ENCODE measurements around the gene ZBTB48.
"Not testable (repeated sequence)": the region's sequence is repeated elsewhere in the genome, so short reads cannot be mapped to it uniquely, and the experiment has no call there.

ZBTB48 gene

DNA sequence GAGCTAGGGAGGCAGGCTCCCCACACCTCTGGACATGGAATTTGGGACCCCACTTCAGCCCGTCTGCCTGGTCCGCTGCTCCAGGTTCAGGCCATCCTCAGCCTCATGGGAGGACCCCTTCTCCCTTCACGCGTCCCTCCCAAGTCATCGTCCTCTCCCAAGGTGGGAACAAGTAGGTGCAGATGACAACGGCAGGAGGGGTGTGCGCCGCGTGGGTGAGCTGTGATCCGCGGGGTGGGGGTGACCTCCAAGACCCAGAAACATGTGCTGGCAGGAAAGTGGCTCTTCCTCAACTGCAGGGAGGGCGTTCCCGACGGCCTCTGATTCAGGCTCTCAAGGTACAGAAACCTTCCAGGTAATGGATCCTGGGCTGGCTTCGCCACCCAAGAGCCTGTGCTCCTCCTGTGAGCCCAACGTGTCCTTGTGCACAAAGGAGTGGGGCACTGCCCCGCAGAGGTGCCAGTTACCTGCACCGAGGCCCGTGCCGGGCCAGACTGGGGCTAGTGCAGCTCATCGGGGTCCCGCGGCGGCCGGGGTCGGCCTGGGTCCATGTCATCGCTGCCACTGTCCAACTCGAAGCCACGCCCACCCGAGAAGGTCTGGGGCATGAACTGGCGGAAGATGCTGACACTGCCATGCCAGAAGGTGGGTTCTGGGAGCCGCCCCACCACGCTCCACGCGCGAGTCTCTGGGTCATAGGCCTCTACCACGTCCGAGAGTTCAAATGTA lies 13.2 kb downstream of the ZBTB48 start:
- H3K4me1 ChIP-seq (ENCODE audit: control insufficient read depth, insufficient read depth, low read length), result peaks cover 43% of the 10 kb centered on the region
- peak overlapping the region; percentile 24 for H3K27ac ChIP-seq (ENCODE audit: low read length)
- H3K27me3 ChIP-seq (ENCODE audit: control insufficient read depth in 1 of 2, insufficient read depth in 2 of 2, low read length in 2 of 2), result no peaks in the 10 kb centered on the region
- no peaks in the 10 kb centered on the region for H3K9me3 ChIP-seq (ENCODE audit: control insufficient read depth in 2 of 2, low read length in 2 of 2)
- peaks cover 60 to 78% of the 10 kb centered on the region in 2 donors for H3K36me3 ChIP-seq (ENCODE audit: control insufficient read depth in 2 of 2, insufficient read depth in 2 of 2, low read length in 2 of 2)
- H3K9ac ChIP-seq (ENCODE audit: low read length in 2 of 2), result peak overlapping the region in 1 of 2 donors; percentile 13
- no peak overlapping the region for H3K4me3 ChIP-seq (ENCODE audit: low read length in 2 of 2)

DNA sequence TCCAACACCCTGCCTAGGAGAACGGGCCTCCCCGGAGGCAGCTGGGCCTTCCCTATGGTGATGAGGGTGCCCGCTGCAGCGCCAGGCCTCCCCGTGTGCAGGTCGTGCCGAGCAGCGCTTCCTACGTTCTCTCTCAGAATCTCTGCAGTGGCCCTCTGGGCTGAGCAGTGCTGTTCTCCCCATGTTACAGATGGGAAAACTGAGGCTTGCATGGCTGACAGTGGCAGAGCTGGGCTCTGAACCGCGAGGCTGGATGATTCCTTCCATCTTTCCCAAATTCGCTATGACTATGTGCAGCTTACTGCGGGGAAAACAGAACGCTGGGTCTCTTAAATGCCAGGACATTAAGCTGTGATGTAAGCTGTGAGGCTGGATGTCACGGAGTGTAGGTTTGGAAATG lies 14.0 kb downstream of the ZBTB48 start:
- Histone ChIP-seq H3K4me1 (ENCODE audit: control insufficient read depth, insufficient read depth, low read length) (peaks cover 41% of the 10 kb centered on the region), H3K27me3 (ENCODE audit: control insufficient read depth in 1 of 2, insufficient read depth in 2 of 2, low read length in 2 of 2) (no peaks in the 10 kb centered on the region), H3K36me3 (ENCODE audit: control insufficient read depth in 2 of 2, insufficient read depth in 2 of 2, low read length in 2 of 2) (peaks cover 62 to 75% of the 10 kb centered on the region in 2 donors), H3K9ac (ENCODE audit: low read length in 2 of 2) (no peak overlapping the region), H3K9me3 (ENCODE audit: control insufficient read depth in 2 of 2, low read length in 2 of 2) (no peaks in the 10 kb centered on the region), H3K4me3 (ENCODE audit: low read length in 2 of 2) (no peak overlapping the region), H3K27ac (ENCODE audit: low read length) (no peak overlapping the region)

- Histone ChIP-seq H3K36me3 (ENCODE audit: control insufficient read depth in 2 of 2, insufficient read depth in 2 of 2, low read length in 2 of 2) (peaks cover 57 to 67% of the 10 kb centered on the region in 2 donors), H3K4me3 (ENCODE audit: low read length in 2 of 2) (no peak overlapping the region)
Measured at GRCh38 chr1:6594977-6595740, 15.4 kb downstream of the ZBTB48 start.

GRCh38 chr1:6596351-6596750 lies 16.6 kb downstream of the ZBTB48 start:
- no peak overlapping the region for H3K27ac ChIP-seq (ENCODE audit: low read length)
- peak overlapping the region; percentile 21 to 36 for H3K9ac ChIP-seq (ENCODE audit: low read length in 2 of 2)
- peaks cover 52 to 59% of the 10 kb centered on the region in 2 donors for H3K36me3 ChIP-seq (ENCODE audit: control insufficient read depth in 2 of 2, insufficient read depth in 2 of 2, low read length in 2 of 2)
- no peaks in the 10 kb centered on the region for H3K9me3 ChIP-seq (ENCODE audit: control insufficient read depth in 2 of 2, low read length in 2 of 2)
- H3K27me3 ChIP-seq (ENCODE audit: control insufficient read depth in 1 of 2, insufficient read depth in 2 of 2, low read length in 2 of 2), result no peaks in the 10 kb centered on the region
- peaks cover 57% of the 10 kb centered on the region for H3K4me1 ChIP-seq (ENCODE audit: control insufficient read depth, insufficient read depth, low read length)
- peak overlapping the region; percentile 32 to 52 for H3K4me3 ChIP-seq (ENCODE audit: low read length in 2 of 2)

More at GRCh38 chr1:6594977-6595740, 15.4 kb downstream of the ZBTB48 start:
- Histone ChIP-seq H3K27ac (ENCODE audit: low read length) (no peak overlapping the region), H3K9me3 (ENCODE audit: control insufficient read depth in 2 of 2, low read length in 2 of 2) (no peaks in the 10 kb centered on the region), H3K9ac (ENCODE audit: low read length in 2 of 2) (no peak overlapping the region), H3K4me1 (ENCODE audit: control insufficient read depth, insufficient read depth, low read length) (peaks cover 53% of the 10 kb centered on the region), H3K27me3 (ENCODE audit: control insufficient read depth in 1 of 2, insufficient read depth in 2 of 2, low read length in 2 of 2) (no peaks in the 10 kb centered on the region)

DNA sequence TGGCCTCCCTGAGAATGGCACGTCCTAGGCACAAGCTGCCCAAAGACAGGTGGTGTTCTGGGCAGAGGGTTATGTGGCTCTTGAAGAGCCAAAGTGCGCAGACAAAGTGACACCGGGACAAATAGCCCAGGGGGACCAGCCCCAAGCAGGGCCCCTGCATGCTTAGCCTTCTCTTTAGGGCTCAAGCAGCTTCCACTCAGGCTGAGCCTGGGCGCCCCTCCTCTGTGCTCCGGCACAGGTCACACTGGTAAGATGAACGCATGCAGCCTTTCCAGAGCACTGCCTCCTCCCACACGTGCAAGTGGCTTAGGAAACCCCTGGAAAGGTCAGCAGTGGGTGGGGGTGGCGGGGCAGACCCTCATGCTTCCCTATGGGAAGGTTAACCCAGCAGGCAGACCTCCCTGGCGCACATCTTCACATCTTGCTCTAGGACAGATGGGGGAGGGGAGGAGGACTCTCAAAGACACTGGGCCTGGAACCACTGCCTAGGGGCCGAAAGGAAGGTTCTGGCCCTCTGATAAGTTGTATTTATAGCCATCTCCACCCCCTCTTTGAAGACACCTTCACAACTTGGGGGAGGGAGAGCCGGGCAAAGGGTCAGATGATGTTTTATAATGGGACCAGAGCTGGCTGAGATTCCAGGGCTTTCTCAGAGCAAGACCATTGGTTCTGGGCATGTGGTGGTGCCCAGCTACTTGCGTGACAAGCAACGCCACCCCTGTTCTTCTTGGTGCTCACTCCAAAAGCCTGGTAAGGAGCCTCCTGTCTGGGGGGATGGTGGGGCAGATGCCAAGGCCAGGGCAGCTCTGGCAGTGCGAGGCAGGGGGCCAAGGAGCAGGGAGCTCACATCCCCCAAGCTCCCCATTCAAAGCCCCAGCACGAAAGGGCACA lies 17.3 kb downstream of the ZBTB48 start:
- Histone ChIP-seq H3K4me1 (ENCODE audit: control insufficient read depth, insufficient read depth, low read length) (peaks cover 56% of the 10 kb centered on the region), H3K4me3 (ENCODE audit: low read length in 2 of 2) (peak overlapping the region; percentile 32 to 52), H3K9ac (ENCODE audit: low read length in 2 of 2) (peak overlapping the region; percentile 21 to 42), H3K27me3 (ENCODE audit: control insufficient read depth in 1 of 2, insufficient read depth in 2 of 2, low read length in 2 of 2) (no peaks in the 10 kb centered on the region), H3K27ac (ENCODE audit: low read length) (peak overlapping the region; percentile 24), H3K9me3 (ENCODE audit: control insufficient read depth in 2 of 2, low read length in 2 of 2) (no peaks in the 10 kb centered on the region), H3K36me3 (ENCODE audit: control insufficient read depth in 2 of 2, insufficient read depth in 2 of 2, low read length in 2 of 2) (peaks cover 52 to 59% of the 10 kb centered on the region in 2 donors)

DNA sequence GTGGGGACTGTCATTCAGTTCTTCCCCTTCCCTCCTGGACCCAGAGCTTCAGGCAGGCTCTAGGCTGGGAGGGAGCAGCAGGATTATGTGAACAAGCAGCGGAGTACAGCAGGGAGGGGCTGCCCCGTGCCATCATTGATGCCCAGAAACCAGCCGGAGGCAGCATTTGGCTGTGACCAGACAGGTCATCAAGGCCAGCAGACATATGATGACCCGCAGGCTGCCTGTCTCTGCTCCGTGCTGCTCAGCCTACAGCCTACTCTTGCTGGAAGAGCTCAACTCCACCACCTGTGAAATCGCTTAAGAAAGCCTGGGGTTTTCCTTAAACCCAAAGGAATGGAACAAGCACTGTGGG lies 18.0 kb downstream of the ZBTB48 start:
- Histone ChIP-seq H3K4me1 (ENCODE audit: control insufficient read depth, insufficient read depth, low read length) (peaks cover 57% of the 10 kb centered on the region), H3K27ac (ENCODE audit: low read length) (peak overlapping the region; percentile 24), H3K9ac (ENCODE audit: low read length in 2 of 2) (peak overlapping the region in 1 of 2 donors; percentile 42), H3K36me3 (ENCODE audit: control insufficient read depth in 2 of 2, insufficient read depth in 2 of 2, low read length in 2 of 2) (peaks cover 46 to 54% of the 10 kb centered on the region in 2 donors), H3K4me3 (ENCODE audit: low read length in 2 of 2) (peak overlapping the region in 1 of 2 donors; percentile 22), H3K27me3 (ENCODE audit: control insufficient read depth in 1 of 2, insufficient read depth in 2 of 2, low read length in 2 of 2) (no peaks in the 10 kb centered on the region), H3K9me3 (ENCODE audit: control insufficient read depth in 2 of 2, low read length in 2 of 2) (no peaks in the 10 kb centered on the region)

GRCh38 chr1:6599141-6599975 lies 19.6 kb downstream of the ZBTB48 start:
- H3K9me3 ChIP-seq (ENCODE audit: control insufficient read depth in 2 of 2, low read length in 2 of 2), result no peaks in the 10 kb centered on the region
- H3K27ac ChIP-seq (ENCODE audit: low read length), result no peak overlapping the region
- no peaks in the 10 kb centered on the region for H3K27me3 ChIP-seq (ENCODE audit: control insufficient read depth in 1 of 2, insufficient read depth in 2 of 2, low read length in 2 of 2)
- H3K4me1 ChIP-seq (ENCODE audit: control insufficient read depth, insufficient read depth, low read length), result peaks cover 66% of the 10 kb centered on the region
- peaks cover 31 to 38% of the 10 kb centered on the region in 2 donors for H3K36me3 ChIP-seq (ENCODE audit: control insufficient read depth in 2 of 2, insufficient read depth in 2 of 2, low read length in 2 of 2)
- H3K9ac ChIP-seq (ENCODE audit: low read length in 2 of 2), result peak overlapping the region in 1 of 2 donors; percentile 29
- peak overlapping the region; percentile 48 to 99 for H3K4me3 ChIP-seq (ENCODE audit: low read length in 2 of 2)

GRCh38 chr1:6599991-6600390 lies 20.2 kb downstream of the ZBTB48 start:
- peak overlapping the region; percentile 89 to 93 for H3K9ac ChIP-seq (ENCODE audit: low read length in 2 of 2)
- peaks cover 72% of the 10 kb centered on the region for H3K4me1 ChIP-seq (ENCODE audit: control insufficient read depth, insufficient read depth, low read length)
- H3K27me3 ChIP-seq (ENCODE audit: control insufficient read depth in 1 of 2, insufficient read depth in 2 of 2, low read length in 2 of 2); H3K9me3 ChIP-seq (ENCODE audit: control insufficient read depth in 2 of 2, low read length in 2 of 2): not testable (repeated sequence)
- peak overlapping the region; percentile 90 for H3K27ac ChIP-seq (ENCODE audit: low read length)
- H3K4me3 ChIP-seq (ENCODE audit: low read length in 2 of 2), result peak overlapping the region; percentile 95 to 99
- peaks cover 27 to 33% of the 10 kb centered on the region in 2 donors for H3K36me3 ChIP-seq (ENCODE audit: control insufficient read depth in 2 of 2, insufficient read depth in 2 of 2, low read length in 2 of 2)

DNA sequence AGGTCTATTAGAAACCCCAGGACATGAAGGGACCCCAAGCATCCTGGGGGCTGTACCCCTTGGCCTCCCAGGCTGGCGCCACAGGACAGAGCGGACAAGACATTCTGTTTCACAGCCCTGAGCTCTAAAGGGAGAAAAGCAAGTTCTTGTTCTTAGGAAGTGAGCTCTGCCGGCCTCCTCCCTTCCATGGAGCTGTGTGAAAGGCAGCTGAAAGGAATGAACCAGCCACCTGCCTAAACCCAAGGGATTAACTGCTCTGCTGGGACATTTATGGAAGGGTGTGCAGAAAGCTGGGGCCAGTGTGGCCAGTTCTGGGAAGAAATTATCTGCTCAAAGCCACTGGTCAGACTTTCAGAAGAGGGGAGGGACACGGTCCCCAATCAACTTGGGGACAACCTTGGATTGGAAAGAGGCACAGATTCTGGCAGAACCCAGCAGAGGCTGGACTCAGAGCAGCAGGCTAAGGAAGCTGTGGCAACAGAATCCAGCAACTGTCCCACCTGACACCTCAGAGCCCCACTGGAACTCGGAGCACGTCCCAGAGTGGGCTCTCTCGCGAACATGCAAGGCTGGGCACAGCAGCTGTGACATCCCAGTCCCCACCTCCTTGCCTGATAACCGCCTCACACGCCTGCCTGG lies 20.7 kb downstream of the ZBTB48 start:
- Histone ChIP-seq H3K9me3 (ENCODE audit: control insufficient read depth in 2 of 2, low read length in 2 of 2) (no peaks in the 10 kb centered on the region), H3K36me3 (ENCODE audit: control insufficient read depth in 2 of 2, insufficient read depth in 2 of 2, low read length in 2 of 2) (peaks cover 21 to 28% of the 10 kb centered on the region in 2 donors), H3K27ac (ENCODE audit: low read length) (peak overlapping the region; percentile 90), H3K4me1 (ENCODE audit: control insufficient read depth, insufficient read depth, low read length) (peaks cover 75% of the 10 kb centered on the region), H3K27me3 (ENCODE audit: control insufficient read depth in 1 of 2, insufficient read depth in 2 of 2, low read length in 2 of 2) (no peaks in the 10 kb centered on the region), H3K4me3 (ENCODE audit: low read length in 2 of 2) (peak overlapping the region; percentile 95 to 99), H3K9ac (ENCODE audit: low read length in 2 of 2) (peak overlapping the region; percentile 89 to 93)
